IMR-90 (cell line): Measurements from ENCODE around the gene AGT. TPM values are rescaled to one million over a fixed set of nuclear protein-coding genes. Genes with fewer than 3 reads are reported as not detected.

ENCODE experiments used
- ATAC-seq: fragments of 200-7000 bp; cut with Tn5 transposase; 2 replicates; pipeline ENCODE4 v1.9.1; 2020; ENCODE audit warnings: low read depth, mild to moderate bottlenecking, moderate library complexity
- BruUV-seq: library from RNA; stranded (reverse); fragments of 400-500 nt; replicated peaks from 2 replicates; lab custom pipeline; 2021; lab: Mats Ljungman, UMichigan
- CTCF ChIA-PET: fragments of 300-600 bp; formaldehyde crosslinking; extraction: SDS; loops from one replicate; lab custom pipeline; 2021; ENCODE audit warnings: antibody characterized with exemption; lab: Yijun Ruan, JAX
- POLR2A ChIA-PET: fragments of 300-600 bp; sonication (Branson Sonifier 250); formaldehyde crosslinking; loops from one replicate; lab custom pipeline; 2022; ENCODE audit warnings: antibody characterized with exemption; ENCODE audit not compliant: unreplicated experiment; lab: Charles Lee
- DNase-seq: peaks from one replicate; pipeline ENCODE4 v3.0.0; 2013
- H2AFZ ChIP-seq: replicated peaks from 2 replicates; pipeline ENCODE3; 2013; ENCODE audit warnings: low read length, mild to moderate bottlenecking; ENCODE audit not compliant: poor library complexity
- H2AK5ac ChIP-seq: 2 replicates; pipeline ENCODE4 v1.6.1; 2013; ENCODE audit warnings: low read depth, low read length, inconsistent platforms
- H2AK9ac ChIP-seq: replicated peaks from 2 replicates; pipeline ENCODE3; 2013; ENCODE audit warnings: mild to moderate bottlenecking, low read depth, low read length, moderate library complexity; ENCODE audit not compliant: poor library complexity
- H2BK120ac ChIP-seq: 2 replicates; pipeline ENCODE4 v1.6.1; 2013; ENCODE audit warnings: low read depth, low read length, inconsistent platforms
- H2BK15ac ChIP-seq: 3 replicates; pipeline ENCODE4 v1.6.1; 2013; ENCODE audit warnings: low read depth, low read length, inconsistent platforms
- H2BK20ac ChIP-seq: 2 replicates; pipeline ENCODE4 v1.6.1; 2013; ENCODE audit warnings: low read depth, mild to moderate bottlenecking, inconsistent platforms, low read length, moderate library complexity
- H2BK5ac ChIP-seq: 2 replicates; pipeline ENCODE4 v1.6.1; 2013; ENCODE audit warnings: mild to moderate bottlenecking, low read depth, low read length, inconsistent platforms; ENCODE audit not compliant: poor library complexity, severe bottlenecking
- H3K14ac ChIP-seq: replicated peaks from 2 replicates; pipeline ENCODE4 v1.6.1; 2013; ENCODE audit warnings: low read depth, low read length, inconsistent platforms
- H3K18ac ChIP-seq: 2 replicates; pipeline ENCODE4 v1.6.1; 2013; ENCODE audit warnings: low read depth, low read length, control low read depth
- H3K23ac ChIP-seq: 2 replicates; pipeline ENCODE4 v1.6.1; 2013; ENCODE audit warnings: low read depth, low read length, inconsistent platforms
- H3K27ac ChIP-seq: 2 replicates; pipeline ENCODE4 v1.5.1; 2013; ENCODE audit warnings: mild to moderate bottlenecking, control low read depth, low read length; ENCODE audit not compliant: insufficient read depth
- H3K27me3 ChIP-seq: 2 replicates; pipeline ENCODE4 v1.6.1; 2013; ENCODE audit warnings: low read length; ENCODE audit not compliant: control insufficient read depth, insufficient read depth
- H3K36me3 ChIP-seq: 2 replicates; pipeline ENCODE4 v1.6.1; 2013; ENCODE audit warnings: low read length, mixed read lengths; ENCODE audit not compliant: control insufficient read depth, insufficient read depth
- H3K4ac ChIP-seq: 2 replicates; pipeline ENCODE4 v1.6.1; 2013; ENCODE audit warnings: low read depth, low read length, inconsistent platforms
- H3K4me1 ChIP-seq: 2 replicates; pipeline ENCODE4 v1.6.1; 2013; ENCODE audit warnings: low read length, mixed read lengths; ENCODE audit not compliant: control insufficient read depth, insufficient read depth
- H3K4me2 ChIP-seq: 2 replicates; pipeline ENCODE4 v1.6.1; 2013; ENCODE audit warnings: low read depth, mild to moderate bottlenecking, control low read depth, low read length, moderate library complexity
- H3K4me3 ChIP-seq: 2 replicates; pipeline ENCODE4 v1.5.1; 2013; ENCODE audit warnings: low read depth, mild to moderate bottlenecking, control low read depth, low read length, moderate library complexity; ENCODE audit not compliant: insufficient read depth
- H3K56ac ChIP-seq: 2 replicates; pipeline ENCODE4 v1.6.1; 2013; ENCODE audit warnings: low read length, inconsistent platforms; ENCODE audit not compliant: insufficient read depth; ENCODE audit errors: extremely low read depth
- H3K79me1 ChIP-seq, 2 experiments: 2 replicates each; pipeline ENCODE4 v1.6.1; 2013; ENCODE audit warnings: low read length in 2 of 2, inconsistent platforms in 1 of 2, low read depth in 1 of 2
- H3K9ac ChIP-seq: 2 replicates; pipeline ENCODE4 v1.6.1; 2013; ENCODE audit warnings: low read depth, low read length, control low read depth
- H3K9me1 ChIP-seq: 2 replicates; pipeline ENCODE4 v1.6.1; 2013; ENCODE audit warnings: low read length, inconsistent platforms; ENCODE audit not compliant: insufficient read depth
- H3K9me3 ChIP-seq: 2 replicates; pipeline ENCODE4 v1.6.1; 2013; ENCODE audit warnings: low read length; ENCODE audit not compliant: control insufficient read depth, insufficient read depth
- H4K20me1 ChIP-seq: 2 replicates; pipeline ENCODE4 v1.6.1; 2013; ENCODE audit warnings: low read length, inconsistent platforms; ENCODE audit not compliant: insufficient read depth
- H4K5ac ChIP-seq: 2 replicates; pipeline ENCODE4 v1.6.1; 2013; ENCODE audit warnings: mild to moderate bottlenecking, low read depth, low read length, control low read depth
- H4K8ac ChIP-seq, 2 experiments: 2 replicates each; pipeline ENCODE4 v1.6.1; 2013; ENCODE audit warnings: low read depth in 2 of 2, low read length in 2 of 2, control low read depth in 1 of 2, inconsistent platforms in 1 of 2
- H4K91ac ChIP-seq: 2 replicates; pipeline ENCODE4 v1.6.1; 2013; ENCODE audit warnings: low read depth, low read length, inconsistent platforms; ENCODE audit not compliant: insufficient read depth
- BHLHE40 ChIP-seq: fragments of 150-350 bp; IDR thresholded peaks from 2 replicates; pipeline ENCODE4 v1.6.1; 2016; ENCODE audit warnings: mild to moderate bottlenecking, low read depth, low read length
- CEBPB ChIP-seq: IDR thresholded peaks from 2 replicates; pipeline ENCODE4 v1.6.1; 2012; ENCODE audit warnings: low read depth, low read length, improper control_type of control experiment
- CHD1 ChIP-seq: IDR thresholded peaks from 2 replicates; pipeline ENCODE4 v1.6.1; 2012; ENCODE audit warnings: low read depth, low read length, improper control_type of control experiment
- CTCF ChIP-seq: conservative IDR thresholded peaks from 2 replicates; pipeline ENCODE4 v1.5.1; 2012; ENCODE audit warnings: mild to moderate bottlenecking, low read depth, low read length, improper control_type of control experiment
- ELK1 ChIP-seq: fragments of 150-350 bp; IDR thresholded peaks from 2 replicates; pipeline ENCODE4 v1.6.1; 2016; ENCODE audit warnings: low read depth, mild to moderate bottlenecking, low read length, moderate library complexity, borderline replicate concordance
- FOS ChIP-seq: fragments of 150-350 bp; IDR thresholded peaks from 2 replicates; pipeline ENCODE4 v1.6.1; 2016; ENCODE audit warnings: low read depth, low read length
- MAFK ChIP-seq: IDR thresholded peaks from 2 replicates; pipeline ENCODE4 v1.6.1; 2012; ENCODE audit warnings: low read depth, low read length, improper control_type of control experiment
- MAZ ChIP-seq: IDR thresholded peaks from 2 replicates; pipeline ENCODE4 v1.6.1; 2012; ENCODE audit warnings: low read depth, mild to moderate bottlenecking, low read length, improper control_type of control experiment, moderate library complexity, borderline replicate concordance
- MXI1 ChIP-seq: IDR thresholded peaks from 2 replicates; pipeline ENCODE4 v1.6.1; 2012; ENCODE audit warnings: low read depth, mild to moderate bottlenecking, low read length, moderate library complexity, borderline replicate concordance
- NFE2L2 ChIP-seq: fragments of 150-350 bp; IDR thresholded peaks from 2 replicates; pipeline ENCODE4 v1.6.1; 2016; ENCODE audit warnings: low read depth, mild to moderate bottlenecking, low read length
- POLR2A ChIP-seq: IDR thresholded peaks from 2 replicates; pipeline ENCODE4 v1.6.1; 2012; ENCODE audit warnings: mild to moderate bottlenecking, low read depth, low read length
- RAD21 ChIP-seq: IDR thresholded peaks from 2 replicates; pipeline ENCODE4 v1.6.1; 2012; ENCODE audit warnings: low read length, improper control_type of control experiment
- RCOR1 ChIP-seq: IDR thresholded peaks from 2 replicates; pipeline ENCODE4 v1.6.1; 2012; ENCODE audit warnings: mild to moderate bottlenecking, low read length, improper control_type of control experiment; ENCODE audit not compliant: insufficient replicate concordance
- RFX5 ChIP-seq: IDR thresholded peaks from 2 replicates; pipeline ENCODE4 v1.8.0; 2012; ENCODE audit warnings: low read depth, mild to moderate bottlenecking, low read length, moderate library complexity
- SMC3 ChIP-seq: fragments of 150-350 bp; IDR thresholded peaks from 2 replicates; pipeline ENCODE4 v1.6.1; 2016; ENCODE audit warnings: low read depth, mild to moderate bottlenecking, antibody characterized with exemption, low read length, moderate library complexity
- USF2 ChIP-seq: fragments of 150-350 bp; IDR thresholded peaks from 2 replicates; pipeline ENCODE4 v1.6.1; 2017; ENCODE audit warnings: mild to moderate bottlenecking, antibody characterized with exemption, low read length, low read depth
- WGBS, 2 experiments: methylation state at CpG; one replicate each; pipeline versions ENCODE4 v1.1.5 to v1.1.7; 2013; ENCODE audit warnings: missing lambda C conversion rate in 2 of 2; ENCODE audit not compliant: insufficient read length in 1 of 2; ENCODE audit errors: extremely low coverage in 2 of 2; 5-methylcytosine and 5-hydroxymethylcytosine counted together
- dilution Hi-C: fragments of 300-500 bp; cut with HindIII; formaldehyde crosslinking; loops from one replicate; pipeline ENCODE4 v1.14.3; 2018; ENCODE audit warnings: low sequenced_read_pairs; ENCODE audit not compliant: unreplicated experiment
- in situ Hi-C: fragments of 300-500 bp; cut with MboI; formaldehyde crosslinking; loops from 3 replicates; pipeline ENCODE4 v1.14.3; 2019; ENCODE audit warnings: low sequenced_read_pairs, inconsistent platforms, mixed read lengths
- intact Hi-C: fragments of 100-400 bp; cut with micrococcal nuclease; formaldehyde crosslinking; loops from 2 replicates; pipeline ENCODE4 v1.10.0; 2022
- polyA plus RNA-seq, 3 experiments: library from polyadenylated mRNA; depleted of rRNA; stranded (reverse); fragments of >200 nt; gene quantifications; 2 replicates each; pipeline ENCODE4 v1.2.3, GENCODE V29; 2012; ENCODE audit warnings: low replicate concordance in 1 of 3
- total RNA-seq: library from RNA; depleted of rRNA; stranded (reverse); fragments of >200 nt; gene quantifications from 2 replicates; pipeline ENCODE4 v1.2.3, GENCODE V29; 2012

The AGT gene
- total and polyA plus RNA-seq, 2 of the 4 experiments (the other 2 are of a cell fraction): 0.18 to 0.34 TPM

GRCh38 chr1:230694991-230695390 lies 18.9 kb downstream of the AGT start:
- Histone ChIP-seq H2BK20ac (no peak overlapping the region), H3K4me3 (no peak overlapping the region), H4K91ac (no peak overlapping the region), H3K79me1 (no peaks in the 10 kb centered on the region), H3K4ac (no peak overlapping the region), H3K27ac (no peak overlapping the region), H3K14ac (no peak overlapping the region), H3K9me1 (no peaks in the 10 kb centered on the region), H3K9me3 (no peaks in the 10 kb centered on the region), H2BK15ac (no peak overlapping the region), H2AFZ (no peak overlapping the region), H3K36me3 (peaks cover 25% of the 10 kb centered on the region), H4K20me1 (no peaks in the 10 kb centered on the region; the same call in 1 of the 2 replicates), H3K23ac (no peak overlapping the region), H2BK5ac (no peak overlapping the region), H2AK9ac (peak overlapping the region; percentile 33), H4K5ac (no peak overlapping the region), H3K9ac (no peak overlapping the region), H3K27me3 (no peaks in the 10 kb centered on the region), H4K8ac (no peak overlapping the region), H2AK5ac (no peak overlapping the region), H2BK120ac (no peak overlapping the region), H3K56ac (no peak overlapping the region), H3K4me1 (peaks cover 2% of the 10 kb centered on the region; the same call in 1 of the 2 replicates), H3K4me2 (no peak overlapping the region), H3K18ac (no peak overlapping the region)
- ChIA-PET CTCF (no interaction called here), POLR2A (no interaction called here)
- no peak for DNase-seq
- no TSS peak for BruUV-seq
- no peak for TF ChIP-seq RCOR1
- no peak for TF ChIP-seq FOS
- no peak for TF ChIP-seq USF2
- TF ChIP-seq BHLHE40: no peak
- TF ChIP-seq RFX5: no peak
- TF ChIP-seq ELK1: no peak
- TF ChIP-seq CTCF: no peak
- TF ChIP-seq CHD1: no peak
- no peak for TF ChIP-seq MAFK
- TF ChIP-seq MXI1: no peak
- TF ChIP-seq RAD21: no peak
- TF ChIP-seq CEBPB: no peak
- no peak for TF ChIP-seq POLR2A
- TF ChIP-seq NFE2L2: no peak
- no peak for TF ChIP-seq MAZ
- TF ChIP-seq SMC3: no peak
- no CpG with 5 or more reads among the region's 4 CpGs for WGBS, 2 experiments
- ATAC-seq: no peak
- dilution Hi-C loops: no loop called here
- in situ Hi-C loops: no loop called here
- intact Hi-C loops: no loop called here
